GM12891 (cell line): ENCODE results near the gene GABRQ.

Experiments used
- POLR2A ChIP-seq: IDR thresholded peaks from 2 replicates; pipeline ENCODE4 v1.6.1; 2011; ENCODE audit warnings: low read depth, low read length, control low read depth
- POLR2AphosphoS5 ChIP-seq: IDR thresholded peaks from 2 replicates; pipeline ENCODE4 v1.6.1; 2011; ENCODE audit warnings: low read depth, low read length, control low read depth
- POU2F2 ChIP-seq: IDR thresholded peaks from 2 replicates; pipeline ENCODE4 v1.6.1; 2011; ENCODE audit warnings: low read depth, mild to moderate bottlenecking, control low read depth, low read length, moderate library complexity
- TAF1 ChIP-seq: IDR thresholded peaks from 2 replicates; pipeline ENCODE4 v1.6.1; 2011; ENCODE audit warnings: low read depth, low read length, control low read depth

DNA sequence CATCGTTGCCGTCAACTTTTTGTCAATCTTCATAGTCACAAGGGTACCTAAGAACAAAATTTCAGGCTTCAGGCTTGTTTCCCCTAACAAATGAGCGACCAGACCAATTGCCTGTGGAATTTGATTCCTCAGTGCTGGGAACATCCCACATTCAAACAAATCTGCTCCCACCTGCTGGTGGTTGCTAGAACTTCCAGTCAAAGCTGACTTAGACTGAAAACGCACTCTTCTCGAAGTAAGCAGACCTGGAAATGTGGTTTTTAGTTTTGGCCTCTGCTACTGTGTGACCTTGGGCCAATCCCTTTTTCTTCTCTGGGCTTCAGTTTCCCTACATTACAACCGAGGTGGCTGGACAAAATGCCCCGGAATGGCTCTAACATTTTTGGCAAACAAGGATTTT is 1.8 kb upstream of the GABRQ start:
- TF ChIP-seq POLR2AphosphoS5 = no peak
- no peak for TF ChIP-seq POLR2A
- no peak for TF ChIP-seq TAF1
- TF ChIP-seq POU2F2 = no peak
